SK-N-SH treated with all-trans-retinoic acid at 6 μM for 48 hours (cell line): ENCODE results near the gene ZNF777.

Experiments
- GLIS3 ChIP-seq: fragments of 250-450 bp; sonication (Bioruptor Pico); IDR thresholded peaks from 2 replicates; pipeline ENCODE4 v1.5.0; 2020; ENCODE audit warnings: mild to moderate bottlenecking, moderate library complexity
- ISL1 ChIP-seq: fragments of 250-450 bp; sonication (Bioruptor Pico); IDR thresholded peaks from 2 replicates; pipeline ENCODE4 v2.1.2; 2022; ENCODE audit warnings: mild to moderate bottlenecking, moderate library complexity
- TF ChIP-seq, protein P1 (sequence below): fragments of 250-450 bp; sonication (Bioruptor Pico); IDR thresholded peaks from 2 replicates; pipeline ENCODE4 v1.5.1; 2020; ENCODE audit warnings: low read depth, mild to moderate bottlenecking, moderate library complexity

DNA sequence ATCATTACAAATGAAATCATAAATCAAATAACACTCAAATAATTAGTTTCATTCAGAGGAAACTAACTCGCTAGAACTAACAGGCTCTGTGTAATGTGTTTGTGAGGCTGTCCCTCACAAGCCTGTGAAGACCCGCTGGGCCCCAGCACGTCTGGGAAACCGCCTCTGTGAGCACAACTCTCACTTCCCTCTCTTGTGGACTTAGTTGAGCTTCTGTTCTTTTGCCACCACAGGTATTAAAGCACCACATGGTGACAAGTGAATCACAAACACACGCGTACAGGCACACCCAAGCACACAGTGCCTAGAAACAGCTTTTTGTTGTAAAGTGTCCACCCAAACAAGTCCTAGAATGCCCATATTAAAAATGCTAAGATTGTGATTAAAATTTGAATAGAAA lies 51.0 kb downstream of the ZNF777 start:
- no peak for TF ChIP-seq ISL1 (CRISPR knock-in tag)
- TF ChIP-seq, protein P1, sequence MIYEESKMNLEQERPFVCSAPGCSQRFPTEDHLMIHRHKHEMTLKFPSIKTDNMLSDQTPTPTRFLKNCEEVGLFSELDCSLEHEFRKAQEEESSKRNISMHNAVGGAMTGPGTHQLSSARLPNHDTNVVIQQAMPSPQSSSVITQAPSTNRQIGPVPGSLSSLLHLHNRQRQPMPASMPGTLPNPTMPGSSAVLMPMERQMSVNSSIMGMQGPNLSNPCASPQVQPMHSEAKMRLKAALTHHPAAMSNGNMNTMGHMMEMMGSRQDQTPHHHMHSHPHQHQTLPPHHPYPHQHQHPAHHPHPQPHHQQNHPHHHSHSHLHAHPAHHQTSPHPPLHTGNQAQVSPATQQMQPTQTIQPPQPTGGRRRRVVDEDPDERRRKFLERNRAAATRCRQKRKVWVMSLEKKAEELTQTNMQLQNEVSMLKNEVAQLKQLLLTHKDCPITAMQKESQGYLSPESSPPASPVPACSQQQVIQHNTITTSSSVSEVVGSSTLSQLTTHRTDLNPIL (CRISPR knock-in tag) = no peak
- TF ChIP-seq GLIS3 (CRISPR knock-in tag) = no peak
